Fibroblast of villous mesenchyme (primary cell): ENCODE results near the gene ZNF787. TPM values are rescaled to one million over a fixed set of nuclear protein-coding genes. Genes with fewer than 3 reads are reported as not detected.

Experiments
- DNase-seq: peaks from one replicate; pipeline ENCODE4 v3.0.0-alpha.2; 2010; ENCODE audit warnings: low read depth
- H3K4me3 ChIP-seq: 2 replicates; pipeline ENCODE4 v1.5.1; 2011; ENCODE audit warnings: low read depth, mild to moderate bottlenecking, low read length
- CTCF ChIP-seq: IDR thresholded peaks from 2 replicates; pipeline ENCODE4 v1.5.1; 2012; ENCODE audit warnings: low read depth, mild to moderate bottlenecking, low read length; ENCODE audit not compliant: insufficient read depth
- total RNA-seq: library from RNA; depleted of rRNA; stranded (reverse); fragments of >200 nt; gene quantifications from 2 replicates; pipeline ENCODE4 v1.2.3, GENCODE V29; 2012

ZNF787 gene
- total RNA-seq, 1 donor, result 25.0 TPM

GRCh38 chr19:56159622-56160271 is 38.7 kb upstream of the ZNF787 start:
- no peak overlapping the region for H3K4me3 ChIP-seq
- DNase-seq, result no peak
- no peak for TF ChIP-seq CTCF

GRCh38 chr19:56159009-56159559 is 38.0 kb upstream of the ZNF787 start:
- no peak for DNase-seq
- no peak for TF ChIP-seq CTCF
- H3K4me3 ChIP-seq, result no peak overlapping the region

- no peak for TF ChIP-seq CTCF
- H3K4me3 ChIP-seq, result no peak overlapping the region
- no peak for DNase-seq
These were observed 37.2 kb upstream of the ZNF787 start for GRCh38 chr19:56158170-56158757.

- no peak for DNase-seq
- no peak for TF ChIP-seq CTCF
- H3K4me3 ChIP-seq, result no peak overlapping the region
These were observed 35.7 kb upstream of the ZNF787 start for GRCh38 chr19:56156768-56157167.

GRCh38 chr19:56155124-56155687 is 34.1 kb upstream of the ZNF787 start:
- DNase-seq, result no peak
- H3K4me3 ChIP-seq, result no peak overlapping the region
- peak; percentile 22 for TF ChIP-seq CTCF

GRCh38 chr19:56153507-56153906 is 32.4 kb upstream of the ZNF787 start:
- no peak for DNase-seq
- no peak overlapping the region for H3K4me3 ChIP-seq
- no peak for TF ChIP-seq CTCF
